GM21381 (cell line): Measurements from ENCODE around the gene MRAP.
"Not testable (repeated sequence)": the region's sequence is repeated elsewhere in the genome, so short reads cannot be mapped to it uniquely, and the experiment has no call there.

Experiments used
- ATAC-seq: cut with Tn5 transposase; IDR thresholded peaks from one replicate; pipeline ENCODE4 v1.9.1; 2021; ENCODE audit warnings: mild to moderate bottlenecking, moderate library complexity; ENCODE audit not compliant: unreplicated experiment

The MRAP gene

GRCh38 chr21:32298658-32299081 lies at the start of gene MRAP:
TSS of gene MRAP (plus strand) at chr21:32298855. CDS start at chr21:32298972, 117 bp downstream.
- no peak for ATAC-seq

- ATAC-seq = no peak
Observed at GRCh38 chr21:32249511-32250280, 49.0 kb upstream of the MRAP start.

GRCh38 chr21:32252136-32252535 lies 46.5 kb upstream of the MRAP start:
- no peak for ATAC-seq

- no peak for ATAC-seq
Observed at GRCh38 chr21:32253215-32253641, 45.4 kb upstream of the MRAP start.

- no peak for ATAC-seq
Observed at GRCh38 chr21:32256251-32256650, 42.4 kb upstream of the MRAP start.

GRCh38 chr21:32256873-32257620 lies 41.6 kb upstream of the MRAP start:
- ATAC-seq = no peak

GRCh38 chr21:32257962-32258785 lies 40.5 kb upstream of the MRAP start:
- ATAC-seq = peak; percentile 80

GRCh38 chr21:32258786-32259048 lies 39.9 kb upstream of the MRAP start:
- ATAC-seq = not testable (repeated sequence)

- no peak for ATAC-seq
Observed at GRCh38 chr21:32260130-32260529, 38.5 kb upstream of the MRAP start.

GRCh38 chr21:32261929-32262328 lies 36.7 kb upstream of the MRAP start:
- ATAC-seq = no peak

- not testable (repeated sequence) for ATAC-seq
Observed at GRCh38 chr21:32265321-32265720, 33.3 kb upstream of the MRAP start.

GRCh38 chr21:32270748-32271147 lies 27.9 kb upstream of the MRAP start:
- no peak for ATAC-seq

- ATAC-seq = no peak
Observed at GRCh38 chr21:32276671-32277070, 22.0 kb upstream of the MRAP start.

GRCh38 chr21:32278103-32278502 lies 20.6 kb upstream of the MRAP start:
- no peak for ATAC-seq

GRCh38 chr21:32278518-32279376 lies 19.9 kb upstream of the MRAP start, which contains the start of gene MIS18A:
TSS of gene MIS18A (minus strand) at chr21:32279049. CDS start at chr21:32279014, 35 bp downstream.
- peak; percentile 95 for ATAC-seq

GRCh38 chr21:32279377-32279680 lies 19.3 kb upstream of the MRAP start:
- no peak for ATAC-seq

- ATAC-seq = no peak
Observed at GRCh38 chr21:32281531-32281930, 17.1 kb upstream of the MRAP start.

- no peak for ATAC-seq
Observed at GRCh38 chr21:32282992-32283391, 15.7 kb upstream of the MRAP start.

- no peak for ATAC-seq
Observed at GRCh38 chr21:32285476-32285875, 13.2 kb upstream of the MRAP start.

- no peak for ATAC-seq
Observed at GRCh38 chr21:32297449-32297848, 1.2 kb upstream of the MRAP start.

GRCh38 chr21:32298148-32298559 lies 501 bp upstream of the MRAP start:
- no peak for ATAC-seq
